Retina (tissue), 1 donor: ENCODE measurements around the gene CACNA1C.

Experiments
- DNase-seq: peaks from one replicate; pipeline ENCODE4 v3.0.0-alpha.2; 2016

The CACNA1C gene

DNA sequence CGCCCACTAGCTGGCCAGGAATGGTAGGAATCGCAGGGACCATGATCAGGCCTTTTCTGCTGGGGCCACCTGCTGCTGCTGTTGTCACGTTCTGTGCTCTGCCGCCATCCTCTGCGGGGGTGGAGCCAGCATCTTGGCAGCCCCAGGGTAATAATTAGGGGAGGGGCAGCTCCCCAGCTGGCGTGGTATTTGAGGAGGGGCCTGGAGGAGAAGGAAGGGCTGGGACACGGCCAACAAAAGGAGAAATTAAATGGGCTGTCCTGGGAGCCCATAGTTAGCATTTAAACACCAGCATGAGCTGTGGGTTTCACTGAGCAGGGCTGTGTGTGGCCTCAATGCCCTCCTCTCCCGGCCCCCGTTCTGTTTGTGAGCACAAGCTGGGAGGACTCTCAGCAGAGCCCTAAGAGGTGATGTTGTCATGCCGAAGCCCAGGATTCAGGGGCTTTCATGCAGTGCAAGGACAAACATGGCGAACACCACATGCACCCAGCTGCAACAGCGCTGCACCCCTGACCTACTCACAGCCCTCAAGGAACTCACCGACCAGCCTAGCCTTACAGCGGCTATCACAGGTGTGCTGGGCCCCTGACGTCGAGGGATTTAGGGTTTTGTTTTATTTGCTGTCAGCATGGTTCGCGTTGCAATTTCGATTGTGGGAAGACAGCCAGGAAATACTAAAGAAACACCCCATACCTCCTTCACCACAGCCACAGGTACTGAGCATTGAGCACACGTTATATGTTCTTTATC, 324.3 kb downstream of the CACNA1C start:
- DNase-seq: peak; percentile 36

DNA sequence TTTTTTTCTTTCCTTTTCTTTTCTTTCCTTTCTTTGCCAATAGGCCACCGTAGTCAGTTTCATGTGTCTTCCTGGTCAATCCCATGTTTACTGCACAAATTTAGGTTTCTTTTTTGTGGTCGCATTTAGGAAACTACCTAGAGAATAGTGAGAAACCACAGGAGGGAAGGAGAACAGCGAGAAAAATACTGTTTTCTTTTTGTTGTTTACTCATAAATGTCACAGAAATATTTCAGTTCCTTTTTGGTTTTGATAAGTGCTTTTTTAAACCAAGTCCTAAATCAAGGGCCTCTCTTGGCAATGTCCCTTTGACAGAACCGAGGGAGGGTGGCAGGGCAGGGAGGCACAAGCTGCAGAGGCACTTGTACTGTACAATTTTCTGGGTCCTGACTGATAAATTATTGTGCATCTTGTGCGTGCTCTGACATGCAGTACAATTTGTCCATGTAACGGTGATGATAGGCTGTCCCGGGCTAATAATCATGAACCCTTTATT, 326.1 kb downstream of the CACNA1C start:
- DNase-seq: no peak

- no peak for DNase-seq
Observed at GRCh38 chr12:2380946-2381345, 328.2 kb downstream of the CACNA1C start.

DNA sequence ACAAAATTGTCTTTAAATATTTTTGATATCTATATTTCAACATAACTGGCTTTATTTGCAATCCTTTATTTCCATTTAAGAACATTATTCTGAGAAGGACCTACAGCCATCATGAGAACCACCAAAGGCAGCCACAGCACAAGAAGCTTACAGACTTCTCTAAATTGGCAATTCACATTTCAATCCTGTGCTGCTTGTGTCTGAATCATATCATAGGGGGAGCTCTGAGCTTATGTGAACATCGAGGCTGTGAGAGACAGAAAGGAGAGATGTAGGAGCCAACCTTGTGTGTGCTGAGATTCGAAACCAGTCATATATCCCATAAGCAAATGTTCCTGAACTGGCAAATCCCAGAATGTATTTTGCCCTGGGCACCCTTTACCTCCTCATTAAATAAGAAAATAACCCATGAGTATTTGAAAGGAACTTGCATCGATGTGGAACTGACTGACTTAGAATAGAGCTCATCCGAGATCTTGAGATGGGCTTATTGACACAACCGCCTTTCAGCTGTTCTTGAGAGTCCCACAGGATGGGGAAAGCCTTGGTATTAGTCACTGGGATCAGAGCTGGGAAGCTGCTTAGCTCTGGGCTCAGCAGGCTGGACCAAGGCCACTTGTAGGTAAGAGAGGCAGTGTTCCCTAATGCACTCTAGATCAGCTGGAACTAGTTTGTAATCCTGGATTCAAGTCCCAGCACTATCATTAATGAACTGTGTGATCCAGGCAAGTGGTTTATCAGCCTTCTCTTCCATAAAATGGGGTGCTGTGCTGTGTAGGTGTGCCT, 329.8 kb downstream of the CACNA1C start:
- no peak for DNase-seq

GRCh38 chr12:2383325-2384028, 330.7 kb downstream of the CACNA1C start:
- DNase-seq: no peak

- DNase-seq: no peak
Observed at GRCh38 chr12:2384029-2384386, 331.2 kb downstream of the CACNA1C start.

DNA sequence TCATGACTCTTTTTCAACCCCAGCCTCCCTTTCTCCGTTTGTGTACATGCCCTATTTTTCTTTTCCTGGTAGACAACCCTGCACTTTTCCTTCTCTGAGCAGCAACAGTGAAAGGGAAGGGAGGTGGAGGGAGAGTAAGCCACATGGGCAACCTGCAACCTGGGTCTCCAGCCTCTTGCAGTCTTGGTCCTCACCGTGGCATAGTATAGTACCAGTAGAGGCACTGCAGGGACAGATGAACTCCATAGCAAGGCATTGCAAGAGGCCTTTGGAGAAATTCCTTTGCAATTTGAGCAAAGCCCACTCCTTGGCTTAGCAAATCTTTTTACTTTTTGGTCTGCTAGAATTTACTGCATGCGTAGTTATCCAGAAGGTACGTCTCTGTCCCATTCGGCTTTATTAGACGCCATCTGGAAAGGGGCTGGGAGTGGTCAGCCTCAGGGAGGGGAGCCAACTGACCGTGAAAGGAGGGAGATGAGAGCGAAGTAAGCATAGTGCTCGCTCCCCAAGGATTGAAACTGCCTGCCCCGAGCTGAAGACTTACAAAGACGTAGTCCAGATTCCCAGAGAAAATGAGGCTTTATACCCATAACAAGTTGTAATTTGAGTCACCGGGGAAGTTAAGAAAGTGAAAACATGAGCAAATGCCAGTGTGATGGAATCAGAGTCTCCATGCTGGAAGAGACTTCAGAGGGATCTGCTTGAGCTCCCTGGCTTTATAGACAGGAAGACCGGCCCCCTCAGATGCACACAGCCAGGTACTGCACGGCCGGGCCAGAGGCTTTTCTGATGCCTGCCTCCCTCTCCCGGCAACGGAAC, 332.0 kb downstream of the CACNA1C start:
- no peak for DNase-seq

- DNase-seq: no peak
Observed at GRCh38 chr12:2385529-2385928, 332.7 kb downstream of the CACNA1C start.

DNA sequence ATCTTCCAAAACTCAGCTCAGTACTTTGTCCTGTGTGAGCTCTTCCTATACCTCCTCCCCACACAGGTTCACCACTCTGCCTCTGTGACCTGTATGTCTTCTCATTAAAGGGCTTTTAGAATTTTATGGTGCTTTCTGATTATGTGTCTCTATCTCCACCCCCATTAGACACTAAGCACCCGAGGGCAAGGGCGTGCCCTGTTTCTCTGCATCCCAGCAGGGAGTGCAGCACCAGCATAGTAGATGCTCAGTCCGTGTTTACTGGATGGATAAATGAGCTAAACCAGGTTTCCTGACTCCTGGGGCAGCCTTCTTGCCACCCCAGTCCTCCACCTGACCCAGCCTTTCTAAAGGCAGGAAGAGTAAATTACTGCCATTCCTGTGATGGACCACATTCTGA, 333.8 kb downstream of the CACNA1C start:
- DNase-seq: no peak

DNA sequence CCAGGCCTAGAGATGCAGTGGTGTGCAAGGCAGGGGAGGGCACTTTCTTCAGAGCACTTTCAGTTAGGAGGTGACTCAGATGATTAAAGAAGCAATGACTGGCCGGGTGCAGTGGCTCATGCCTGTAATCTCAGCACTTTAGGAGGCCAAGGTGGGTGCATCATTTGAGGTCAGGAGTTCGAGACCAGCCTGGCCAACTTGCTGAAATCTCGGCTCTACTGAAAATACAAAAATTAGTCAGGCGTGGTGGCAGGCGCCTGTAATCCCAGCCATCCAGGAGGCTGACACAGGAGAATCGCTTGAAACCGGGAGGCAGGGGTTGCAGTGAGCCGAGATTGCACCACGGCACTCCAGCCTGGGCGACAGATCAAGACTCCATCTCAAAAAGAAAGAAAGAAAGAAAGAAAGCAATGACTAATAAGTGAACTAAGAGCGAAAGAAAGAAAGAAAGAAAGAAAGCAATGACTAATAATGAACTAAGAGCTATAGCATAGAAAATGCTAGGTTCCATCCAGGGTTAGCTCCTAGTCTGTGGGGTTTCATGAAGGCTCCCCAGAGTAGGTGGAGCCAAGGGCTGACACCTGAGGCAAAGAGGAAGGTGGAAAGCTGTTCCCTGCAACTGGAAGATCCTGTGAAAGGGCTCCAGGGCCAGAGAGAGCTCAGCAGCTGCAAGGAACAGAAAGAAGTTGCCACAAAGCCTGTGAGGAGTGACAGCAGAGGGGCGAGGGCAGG, 334.5 kb downstream of the CACNA1C start:
- no peak for DNase-seq

DNA sequence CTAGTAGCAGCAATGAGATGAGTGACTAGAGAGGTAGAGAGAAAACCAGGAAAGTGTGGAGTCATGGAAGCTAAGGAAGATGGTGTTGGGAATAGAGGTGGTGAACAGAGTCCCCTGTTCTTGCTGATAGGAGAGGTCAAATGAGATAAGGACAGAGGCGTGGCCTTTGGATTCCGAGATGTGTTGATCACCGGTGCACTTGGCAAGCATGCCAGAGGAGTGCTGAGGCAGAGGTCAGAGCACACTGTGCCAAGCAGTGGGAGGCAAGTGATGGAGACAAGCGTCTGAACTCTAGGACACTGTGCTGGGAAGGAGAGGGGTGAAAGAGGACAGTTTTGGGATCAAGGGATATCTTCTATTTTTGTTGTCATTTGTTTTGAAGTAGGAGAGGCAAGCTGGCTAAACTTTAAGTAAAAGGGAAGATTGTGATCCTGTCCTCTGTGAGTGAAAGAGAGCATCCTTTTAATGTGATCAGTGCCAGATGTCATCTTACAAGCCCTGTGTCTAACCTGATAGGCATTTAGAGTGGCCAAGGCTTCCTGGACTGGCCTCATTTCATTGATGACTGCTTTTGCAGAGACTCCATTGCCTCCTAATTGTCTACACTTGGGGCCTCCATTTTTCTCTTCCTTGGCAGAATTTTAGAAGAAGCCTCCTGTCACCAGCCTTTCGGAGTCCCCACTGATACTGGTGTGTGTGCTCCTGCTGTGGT, 336.4 kb downstream of the CACNA1C start:
- DNase-seq: no peak

- no peak for DNase-seq
Observed at GRCh38 chr12:2390133-2390532, 337.3 kb downstream of the CACNA1C start.

DNA sequence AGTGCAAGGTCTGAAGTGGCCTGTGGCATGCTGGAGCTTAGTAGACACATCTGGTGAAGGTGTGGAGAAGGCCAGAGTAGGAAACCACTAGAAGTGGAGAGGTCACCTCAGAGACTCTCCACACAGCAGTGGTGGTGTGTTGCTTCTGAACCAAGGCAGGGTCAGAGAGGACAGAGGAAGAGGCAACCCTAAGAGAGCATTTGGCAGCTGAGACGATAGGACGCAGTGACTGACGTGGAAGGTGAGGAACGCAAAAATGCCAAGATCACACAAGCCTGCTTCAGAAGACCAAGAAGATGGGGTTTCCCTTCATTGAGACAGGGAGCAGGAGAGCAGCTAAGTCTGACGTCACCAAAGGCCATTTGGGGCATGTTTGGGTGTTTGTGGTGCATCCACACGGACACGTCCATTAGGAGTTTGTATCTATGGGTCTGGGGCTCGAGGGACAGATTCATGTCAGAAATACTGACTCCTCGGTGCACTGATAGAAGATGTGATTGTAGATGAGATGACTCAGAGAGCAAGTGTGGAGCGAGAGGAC, 338.1 kb downstream of the CACNA1C start:
- DNase-seq: no peak

GRCh38 chr12:2391740-2392331, 339.0 kb downstream of the CACNA1C start:
- no peak for DNase-seq

DNA sequence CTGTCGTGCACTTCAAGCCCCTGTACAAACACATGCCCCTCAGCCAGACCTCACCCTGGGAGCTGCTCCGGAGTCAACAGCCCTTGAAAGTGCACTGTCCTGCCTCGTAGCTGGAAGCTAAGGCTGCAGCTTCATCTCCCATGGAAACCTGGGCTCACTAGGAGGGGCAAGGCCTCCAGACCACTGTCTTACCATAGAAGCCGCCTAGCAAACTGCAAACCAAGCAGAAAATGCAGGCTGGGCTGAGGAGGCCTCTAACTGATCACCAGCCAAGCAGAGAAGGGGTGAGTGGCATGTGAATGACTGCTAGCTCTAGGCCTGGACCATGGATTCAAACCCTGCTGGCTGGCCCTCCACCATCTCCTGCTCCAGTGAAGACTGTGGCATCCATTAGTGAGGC, 340.2 kb downstream of the CACNA1C start:
- DNase-seq: no peak

- DNase-seq: no peak
Observed at GRCh38 chr12:2393996-2394395, 341.2 kb downstream of the CACNA1C start.

DNA sequence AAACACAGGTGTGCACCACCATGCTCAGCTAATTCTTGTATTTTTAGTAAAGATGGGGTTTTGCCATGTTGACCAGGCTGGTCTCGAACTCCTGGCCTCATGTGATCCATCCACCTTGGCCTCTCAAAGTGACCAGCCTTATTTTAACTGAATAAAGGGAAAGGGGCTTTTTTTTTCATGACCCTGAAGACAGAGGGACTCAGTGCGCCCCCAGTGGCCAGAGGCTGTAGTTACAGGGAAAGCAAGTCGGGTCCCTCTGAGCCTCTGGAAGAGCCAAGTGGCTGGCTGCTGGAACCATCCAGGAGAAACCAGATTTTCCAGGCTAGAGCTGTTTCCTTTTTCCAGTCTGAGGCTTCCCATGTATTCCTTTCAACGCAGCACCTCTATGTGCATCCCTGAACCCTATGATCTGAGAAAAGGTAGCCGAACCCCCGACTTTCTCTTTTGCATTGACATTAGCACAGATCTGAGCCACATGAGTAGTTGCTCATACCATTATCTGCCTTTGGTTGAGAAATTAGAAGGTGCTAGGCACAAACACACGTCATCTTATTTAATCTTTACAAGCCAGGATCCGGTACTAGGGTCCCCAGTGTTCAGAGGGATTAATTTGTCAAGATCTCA, 342.7 kb downstream of the CACNA1C start:
- DNase-seq: peak; percentile 60

- DNase-seq: no peak
Observed at GRCh38 chr12:2396448-2396871, 343.7 kb downstream of the CACNA1C start.

GRCh38 chr12:2397356-2398045, 344.7 kb downstream of the CACNA1C start:
- no peak for DNase-seq
